GM21360 (cell line): ENCODE measurements around the gene MMP15.

Source experiments
- ATAC-seq: cut with Tn5 transposase; IDR thresholded peaks from one replicate; pipeline ENCODE4 v1.9.1; 2021; ENCODE audit warnings: mild to moderate bottlenecking, moderate library complexity; ENCODE audit not compliant: unreplicated experiment

MMP15 gene

GRCh38 chr16:58016840-58017446 is 8.6 kb upstream of the MMP15 start:
- ATAC-seq, result no peak

GRCh38 chr16:58018803-58019202 is 6.8 kb upstream of the MMP15 start:
- ATAC-seq, result no peak

DNA sequence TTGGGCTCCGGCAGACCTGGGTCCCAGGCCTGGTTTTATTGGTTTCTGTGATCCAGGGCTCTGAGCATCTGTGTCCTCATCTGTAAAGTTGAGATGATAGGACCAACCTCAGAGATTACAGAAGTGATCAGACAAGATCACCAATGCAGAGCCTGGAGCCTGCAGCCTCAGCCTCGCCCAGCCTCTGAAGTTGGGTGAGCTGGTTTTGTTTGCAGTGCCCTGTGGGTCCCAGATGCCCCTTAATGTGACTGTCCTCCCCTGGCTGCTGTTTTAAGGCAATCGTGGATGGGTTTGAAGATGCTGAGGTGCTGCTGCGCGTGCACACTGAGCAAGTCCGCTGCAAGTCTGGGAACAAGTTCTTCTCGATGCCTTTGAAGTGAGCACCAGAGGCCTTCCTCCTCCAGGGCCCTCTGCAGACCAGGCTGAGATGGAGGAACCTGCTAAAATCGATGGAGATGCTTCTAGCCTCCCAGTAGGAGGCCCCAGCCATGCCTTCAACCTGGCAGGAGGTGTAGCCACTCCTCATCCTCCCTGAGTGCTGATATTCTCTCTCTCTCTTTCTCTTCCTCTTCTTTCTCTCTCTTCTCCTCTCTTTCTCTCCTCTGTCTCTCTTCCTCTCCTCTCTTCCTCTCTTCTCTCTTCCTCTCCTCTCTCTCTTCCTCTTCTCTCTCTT is 5.6 kb upstream of the MMP15 start:
- no peak for ATAC-seq

DNA sequence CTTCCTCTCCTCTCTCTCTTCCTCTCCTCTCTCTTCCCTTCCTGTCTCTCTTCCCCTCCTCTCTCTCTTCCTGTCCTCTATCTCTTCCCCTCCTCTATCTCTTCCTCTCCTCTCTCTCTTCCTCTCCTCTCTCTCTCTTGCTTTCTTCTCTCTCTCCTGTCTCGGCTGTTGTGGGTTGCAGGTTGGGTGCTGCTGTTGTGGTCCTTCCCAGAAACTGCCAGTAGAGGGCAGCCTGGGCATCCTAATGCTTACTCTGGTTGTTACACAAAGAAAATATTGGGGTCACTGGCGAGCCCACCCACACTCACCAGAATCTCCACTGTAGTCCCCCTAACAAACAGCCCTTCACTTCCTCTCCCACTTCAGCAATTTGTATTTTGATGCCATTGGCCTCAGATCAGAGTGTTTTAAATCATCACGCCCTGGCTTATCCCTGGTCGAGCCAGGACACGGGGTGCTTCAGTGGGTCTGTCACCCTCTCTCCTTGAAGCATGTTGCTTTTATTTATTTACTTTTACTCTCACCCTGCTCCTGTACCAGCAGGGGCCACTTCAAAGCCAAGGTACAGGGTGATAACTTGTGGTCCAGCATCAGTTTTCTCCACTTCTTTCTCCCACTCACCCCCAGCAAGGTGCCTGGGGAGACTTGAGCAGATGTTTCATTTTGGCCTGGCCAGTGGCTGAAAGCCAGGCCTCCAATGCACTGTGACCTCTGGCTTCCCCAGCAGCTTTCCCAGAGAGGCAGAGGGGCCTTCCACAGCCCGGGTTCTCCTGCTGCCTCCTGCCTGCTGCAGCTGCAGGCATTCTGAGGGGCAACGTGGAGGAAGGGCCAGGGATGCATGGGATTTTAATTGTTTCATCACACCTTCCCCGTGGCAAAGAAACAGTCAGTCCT is 4.7 kb upstream of the MMP15 start:
- no peak for ATAC-seq

DNA sequence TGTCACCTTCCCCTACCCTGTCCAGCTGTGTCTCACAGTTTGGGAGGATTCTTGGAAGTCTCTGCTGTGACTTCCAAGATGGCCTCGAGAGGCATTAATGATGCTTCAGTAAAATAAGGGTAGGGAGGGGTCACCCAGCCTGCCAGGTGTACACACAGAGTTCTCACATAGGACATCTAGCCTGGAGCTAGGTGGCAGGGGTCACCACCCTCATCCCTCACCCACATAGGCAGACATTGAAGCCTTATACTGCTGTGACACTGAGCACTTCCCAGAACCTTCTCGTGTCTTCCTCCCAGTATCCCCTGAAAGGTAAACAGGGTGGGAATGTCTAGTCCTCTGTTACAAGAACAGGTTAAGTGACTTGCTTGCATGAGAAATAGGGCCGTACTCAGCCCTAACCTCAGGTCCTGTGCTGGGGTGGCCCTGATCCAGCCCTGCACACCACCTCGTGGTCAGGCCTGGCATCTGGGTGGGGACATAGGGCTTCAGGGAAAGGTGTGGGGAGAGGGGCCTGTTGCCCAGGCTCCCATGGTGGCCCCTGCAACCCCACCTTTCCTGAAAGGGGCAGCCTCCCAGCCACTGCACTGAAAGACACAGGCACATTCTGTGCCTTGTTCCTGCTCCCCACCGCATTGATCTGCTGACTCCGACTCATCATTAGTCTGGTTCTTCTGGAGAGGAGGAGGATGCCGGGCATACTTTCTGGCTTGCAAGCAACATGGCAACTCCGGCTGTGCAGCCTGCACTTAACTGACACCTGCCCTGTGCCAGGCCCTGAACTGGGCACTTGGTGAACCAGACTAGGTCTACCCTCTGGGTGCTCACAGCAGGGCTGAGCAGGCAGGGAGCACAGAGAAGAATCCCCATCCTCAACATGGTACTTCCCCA is 3.6 kb upstream of the MMP15 start:
- no peak for ATAC-seq

DNA sequence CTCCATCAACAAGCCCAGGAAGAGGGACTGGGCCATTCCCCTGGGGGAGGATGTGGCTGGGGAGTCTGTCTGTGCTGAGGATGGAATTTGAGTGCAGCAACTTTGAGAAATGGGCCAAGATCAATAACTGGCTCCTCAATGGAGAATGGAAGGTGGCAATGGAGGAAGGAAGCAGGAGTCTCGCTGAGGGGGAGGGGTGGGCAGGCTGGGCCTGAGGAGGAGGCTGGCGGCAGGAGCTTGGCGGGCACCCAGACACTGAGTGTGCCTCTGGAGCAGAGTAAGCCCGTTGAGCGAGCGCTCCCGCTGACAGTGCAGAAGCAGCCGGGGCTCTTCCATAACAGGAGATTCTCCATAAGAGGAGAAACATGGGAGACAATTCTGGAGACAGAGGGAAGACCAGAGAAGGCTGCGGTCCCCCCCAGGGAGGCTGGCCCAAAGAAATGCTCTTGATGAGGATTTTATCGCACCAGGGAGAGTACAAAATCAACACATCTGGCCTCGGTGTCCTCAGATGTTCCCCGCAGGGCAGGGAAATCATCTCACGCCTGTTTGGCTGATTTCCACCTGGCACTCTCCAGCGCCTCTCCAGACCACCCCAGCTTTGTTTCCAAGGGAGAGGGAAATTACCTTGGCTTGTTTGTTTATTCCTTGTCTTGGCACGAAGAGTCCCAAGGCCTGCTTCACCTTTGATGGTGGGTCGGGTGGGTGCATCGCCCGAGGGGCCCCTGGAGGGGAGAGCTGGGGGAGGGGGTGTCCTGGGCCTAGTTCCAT is 2.8 kb upstream of the MMP15 start:
- no peak for ATAC-seq

DNA sequence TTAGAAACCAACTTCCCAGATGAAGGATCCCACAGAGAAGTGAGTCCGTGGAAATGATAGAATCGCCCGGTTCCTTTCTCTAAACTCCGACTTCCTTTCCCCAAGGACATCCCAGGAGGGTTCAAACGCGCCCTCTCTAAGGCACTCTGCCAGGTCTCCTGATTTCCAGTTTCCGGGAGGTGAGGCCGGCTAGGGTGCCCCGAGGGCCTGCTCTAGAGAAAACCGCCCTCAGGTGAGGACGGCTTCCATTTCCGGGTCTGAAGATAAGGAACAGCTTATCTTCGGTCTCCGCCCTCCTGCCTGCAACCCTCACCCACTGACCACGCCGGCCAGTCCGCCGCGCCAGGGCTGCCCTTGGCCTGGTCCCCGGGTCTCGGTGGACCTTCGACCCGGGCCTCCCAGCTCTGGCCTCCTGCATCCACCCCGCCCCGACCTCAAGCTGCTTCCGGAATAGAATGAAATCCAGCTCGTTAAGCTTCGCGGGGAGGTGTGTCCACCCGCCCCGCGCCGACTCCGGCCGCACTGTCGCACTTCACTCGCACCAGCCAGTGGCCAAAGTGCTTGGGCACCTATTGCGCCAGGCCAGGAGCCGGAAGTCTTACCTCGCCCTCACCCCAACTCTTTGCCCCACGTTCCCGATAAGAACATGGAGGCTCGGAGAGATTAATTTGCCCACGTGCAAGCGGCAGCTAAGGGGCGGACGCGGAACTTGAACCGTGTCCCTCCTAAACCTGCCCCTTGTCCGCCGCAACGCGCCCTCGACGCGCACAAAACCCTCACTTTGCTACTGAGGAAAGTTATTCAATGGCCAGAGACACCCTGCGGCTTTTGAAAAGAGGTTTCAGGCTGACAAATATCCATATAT is 836 bp upstream of the MMP15 start:
- ATAC-seq, result no peak

- peak; percentile 12 for ATAC-seq
Observed at GRCh38 chr16:58026139-58026704, 668 bp downstream of the MMP15 start.

DNA sequence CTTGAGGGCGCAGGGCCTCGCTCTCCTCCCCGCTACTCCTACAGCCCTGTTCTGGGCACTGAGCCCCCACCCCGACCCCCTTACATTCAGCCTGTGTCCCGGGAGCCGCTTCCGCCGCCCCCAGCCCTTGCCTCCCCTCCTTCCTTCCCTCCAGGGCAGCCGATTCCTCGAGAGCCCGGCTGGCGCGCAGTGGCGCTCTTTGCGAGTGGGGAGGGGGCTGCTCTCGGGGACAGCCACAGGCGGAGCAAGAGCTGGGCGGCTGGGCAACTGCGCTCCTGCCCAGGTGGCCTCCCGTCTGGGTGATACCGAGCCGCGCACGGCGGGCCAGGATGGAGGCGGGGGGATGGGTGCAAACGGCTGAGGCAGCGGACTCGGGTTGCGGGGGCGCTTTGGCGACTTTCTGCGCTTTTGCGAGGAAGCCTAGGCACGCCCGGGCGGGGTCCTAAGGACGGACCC is 1.2 kb downstream of the MMP15 start:
- no peak for ATAC-seq

DNA sequence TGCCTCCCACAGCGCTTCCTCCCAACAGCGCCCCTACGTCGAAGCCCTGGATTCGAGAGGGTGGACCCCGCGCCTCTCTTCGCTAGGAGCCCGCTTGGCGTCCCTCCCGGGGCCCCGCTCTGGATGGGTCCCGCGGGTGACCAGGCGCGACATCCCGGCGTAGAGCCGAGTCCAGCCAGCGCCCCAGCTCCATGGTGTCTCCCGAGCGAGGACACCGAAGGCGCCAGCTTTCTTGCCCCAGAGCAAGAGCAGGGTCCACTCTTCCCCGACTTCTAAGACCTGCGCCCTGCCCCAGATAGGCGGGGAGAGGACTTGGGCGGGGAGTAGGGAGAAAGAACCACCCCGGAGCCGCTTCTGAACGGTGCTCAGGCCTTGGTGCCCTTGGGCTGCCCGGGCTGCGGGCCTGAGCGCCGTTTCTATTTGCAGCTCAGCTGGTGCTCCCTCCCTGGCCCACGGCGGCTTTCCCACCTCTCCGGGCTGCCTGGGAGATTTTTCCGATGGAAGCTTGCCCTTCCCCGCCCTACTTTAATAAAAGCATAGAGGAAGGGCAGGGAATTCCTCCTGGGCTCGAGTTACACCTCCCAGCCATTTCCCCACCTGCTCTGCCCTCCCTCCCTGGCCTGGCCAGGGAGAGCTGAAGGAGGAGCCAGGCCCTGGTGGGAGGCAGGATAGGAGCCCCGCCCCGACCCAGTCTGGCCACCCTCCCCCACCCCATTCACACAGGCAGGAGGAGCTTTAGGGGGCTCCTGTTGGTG is 1.8 kb downstream of the MMP15 start:
- ATAC-seq, result no peak

GRCh38 chr16:58027916-58028455 is 2.4 kb downstream of the MMP15 start:
- ATAC-seq, result no peak

DNA sequence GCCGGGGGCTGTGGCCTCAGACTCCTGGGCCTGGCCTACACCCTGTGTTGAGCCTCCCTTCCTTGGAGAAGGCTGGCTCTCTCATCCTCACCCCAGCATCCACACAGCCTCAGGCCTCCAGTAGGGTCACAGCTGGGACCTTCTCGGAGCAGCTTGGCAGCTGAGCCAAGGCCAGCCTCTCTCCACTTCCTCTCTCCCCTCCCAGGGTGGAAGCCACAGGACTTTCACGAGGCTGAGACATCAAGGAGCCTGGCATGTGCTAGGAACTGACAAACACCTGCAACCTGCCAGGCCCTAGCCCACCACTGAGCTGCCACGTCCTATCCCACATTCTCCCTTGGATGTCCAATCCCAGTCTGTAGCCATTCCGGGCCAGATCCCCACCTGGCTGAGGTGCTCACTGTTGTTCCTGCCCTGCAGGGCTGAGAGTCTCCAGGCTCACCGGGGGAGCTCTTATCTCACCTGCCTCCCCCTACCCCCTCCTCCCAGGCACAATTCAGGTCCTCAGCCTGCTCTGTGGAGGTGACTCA is 3.1 kb downstream of the MMP15 start:
- ATAC-seq, result no peak

- ATAC-seq, result no peak
Observed at GRCh38 chr16:58029410-58029809, 3.9 kb downstream of the MMP15 start.

- ATAC-seq, result no peak
Observed at GRCh38 chr16:58030136-58030840, 4.7 kb downstream of the MMP15 start.

GRCh38 chr16:58031016-58031800 is 5.7 kb downstream of the MMP15 start:
- ATAC-seq, result no peak

DNA sequence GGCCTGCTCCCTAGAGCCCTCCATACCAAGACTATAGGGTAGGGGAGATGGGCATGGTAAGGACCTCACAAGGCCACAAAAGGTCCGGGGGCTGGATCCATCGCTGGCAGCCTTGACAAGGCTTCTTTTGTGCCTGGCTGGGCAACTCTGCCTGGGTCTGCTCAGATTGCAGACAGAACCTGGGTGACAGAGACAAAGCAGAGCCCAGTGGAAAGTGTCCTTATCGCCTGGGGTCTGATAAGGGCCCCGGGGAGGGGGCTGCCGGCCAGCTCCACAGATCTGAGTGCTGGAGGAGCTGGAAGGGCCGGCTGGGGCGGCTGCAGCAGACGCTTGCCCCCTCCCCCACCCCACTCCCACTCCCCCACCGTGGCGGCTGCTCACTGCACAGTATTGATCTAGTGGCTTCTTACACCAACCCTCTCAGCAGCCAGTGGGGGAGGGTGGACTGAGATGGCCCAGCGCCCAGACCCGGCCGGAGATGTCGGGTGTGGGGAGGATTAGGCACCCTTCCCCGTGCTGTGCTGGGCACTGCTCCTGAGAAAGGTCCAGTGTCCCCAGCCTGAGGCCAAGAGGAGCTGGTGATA is 7.2 kb downstream of the MMP15 start:
- ATAC-seq, result no peak
